Nephron progenitor cell (in vitro differentiated cells): ENCODE measurements around the gene FBXL15.

ENCODE experiments used
- DNase-seq: peaks from one replicate; pipeline ENCODE4 v3.0.0; 2021
- H3K27ac Mint-ChIP-seq: 2 replicates; pipeline ENCODE4 v1.8.0; 2021; ENCODE audit warnings: mild to moderate bottlenecking, moderate library complexity, mixed read lengths
- H3K27me3 Mint-ChIP-seq: 2 replicates; pipeline ENCODE4 v1.8.0; 2021; ENCODE audit warnings: mild to moderate bottlenecking, low read depth, mixed read lengths; ENCODE audit not compliant: poor library complexity
- H3K36me3 Mint-ChIP-seq: 2 replicates; pipeline ENCODE4 v1.8.0; 2021; ENCODE audit warnings: low read depth, mixed read lengths
- H3K4me1 Mint-ChIP-seq: 2 replicates; pipeline ENCODE4 v1.8.0; 2021; ENCODE audit warnings: mixed read lengths
- H3K4me3 Mint-ChIP-seq: 2 replicates; pipeline ENCODE4 v1.8.0; 2021; ENCODE audit warnings: mild to moderate bottlenecking, moderate library complexity, mixed read lengths
- H3K9me3 Mint-ChIP-seq: 2 replicates; pipeline ENCODE4 v1.8.0; 2021; ENCODE audit warnings: mild to moderate bottlenecking, moderate library complexity, mixed read lengths
- CTCF ChIP-seq: fragments of 200-600 bp; sonication (generic); IDR thresholded peaks from 2 replicates; pipeline ENCODE4 v1.5.0; 2021; ENCODE audit warnings: antibody characterized with exemption

Gene FBXL15

GRCh38 chr10:102407425-102408130 is 13.1 kb upstream of the FBXL15 start:
- no peak for TF ChIP-seq CTCF
- Mint-ChIP-seq H3K36me3 (no peaks in the 10 kb centered on the region), H3K4me3 (no peak overlapping the region)

GRCh38 chr10:102408131-102408727 is 12.4 kb upstream of the FBXL15 start:
- Mint-ChIP-seq H3K27ac (no peak overlapping the region), H3K9me3 (no peaks in the 10 kb centered on the region), H3K4me1 (peaks cover 31% of the 10 kb centered on the region), H3K27me3 (peaks cover 72% of the 10 kb centered on the region), H3K36me3 (no peaks in the 10 kb centered on the region), H3K4me3 (peak overlapping the region; percentile 64)
- no peak for TF ChIP-seq CTCF
- DNase-seq: no peak

More at GRCh38 chr10:102407425-102408130, 13.1 kb upstream of the FBXL15 start:
- Mint-ChIP-seq H3K9me3 (no peaks in the 10 kb centered on the region), H3K27ac (no peak overlapping the region), H3K27me3 (peaks cover 67% of the 10 kb centered on the region), H3K4me1 (peaks cover 25% of the 10 kb centered on the region)
- DNase-seq: no peak

GRCh38 chr10:102408728-102409603 is 11.7 kb upstream of the FBXL15 start:
- Mint-ChIP-seq H3K27ac (no peak overlapping the region), H3K9me3 (no peaks in the 10 kb centered on the region), H3K36me3 (no peaks in the 10 kb centered on the region), H3K27me3 (peaks cover 79% of the 10 kb centered on the region), H3K4me1 (peaks cover 32% of the 10 kb centered on the region), H3K4me3 (peak overlapping the region; percentile 79)
- DNase-seq: peak; percentile 75
- TF ChIP-seq CTCF: no peak

- H3K27me3 Mint-ChIP-seq: peaks cover 88% of the 10 kb centered on the region
- TF ChIP-seq CTCF: no peak
- H3K36me3 Mint-ChIP-seq: no peaks in the 10 kb centered on the region
- no peak overlapping the region for H3K27ac Mint-ChIP-seq
- peaks cover 32% of the 10 kb centered on the region for H3K4me1 Mint-ChIP-seq
- no peaks in the 10 kb centered on the region for H3K9me3 Mint-ChIP-seq
- peak; percentile 26 for DNase-seq
- peak overlapping the region; percentile 79 for H3K4me3 Mint-ChIP-seq
These were observed 10.8 kb upstream of the FBXL15 start for GRCh38 chr10:102409604-102410428.

- H3K27me3 Mint-ChIP-seq: peaks cover 89% of the 10 kb centered on the region
- TF ChIP-seq CTCF: no peak
- H3K4me3 Mint-ChIP-seq: peak overlapping the region; percentile 79
- no peaks in the 10 kb centered on the region for H3K9me3 Mint-ChIP-seq
- peak; percentile 64 for DNase-seq
- peaks cover 32% of the 10 kb centered on the region for H3K4me1 Mint-ChIP-seq
- no peak overlapping the region for H3K27ac Mint-ChIP-seq
- no peaks in the 10 kb centered on the region for H3K36me3 Mint-ChIP-seq
These were observed 10.1 kb upstream of the FBXL15 start for GRCh38 chr10:102410429-102411073.
